H9 (cell line): Measurements from ENCODE around the gene UMPS. TPM values are rescaled to one million over a fixed set of nuclear protein-coding genes. Genes with fewer than 3 reads are reported as not detected.
A peak's percentile ranks its signal among the peaks of the same experiment; 100 is the strongest.

ENCODE experiments used
- DNase-seq: peaks from one replicate; pipeline ENCODE4 v3.0.0-alpha.2; 2017
- H2AFZ ChIP-seq: one replicate; pipeline ENCODE4 v1.6.1; 2013; ENCODE audit warnings: mild to moderate bottlenecking, low read length, control low read depth, moderate library complexity
- H2AK5ac ChIP-seq: 2 replicates; pipeline ENCODE4 v1.6.1; 2013; ENCODE audit warnings: low read length, control low read depth, mixed read lengths; ENCODE audit not compliant: insufficient read length
- H2BK120ac ChIP-seq: one replicate; pipeline ENCODE4 v1.6.1; 2013; ENCODE audit warnings: low read depth, mild to moderate bottlenecking, low read length, control low read depth, inconsistent platforms; ENCODE audit not compliant: poor library complexity, severe bottlenecking
- H2BK12ac ChIP-seq: 2 replicates; pipeline ENCODE4 v1.6.1; 2013; ENCODE audit warnings: low read length, control low read depth, mixed read lengths, low read depth; ENCODE audit not compliant: insufficient read length
- H2BK15ac ChIP-seq: 2 replicates; pipeline ENCODE4 v1.6.1; 2013; ENCODE audit warnings: low read depth, low read length, control low read depth
- H2BK20ac ChIP-seq: one replicate; pipeline ENCODE4 v1.6.1; 2013; ENCODE audit warnings: low read depth, mild to moderate bottlenecking, low read length, control low read depth, inconsistent platforms; ENCODE audit not compliant: poor library complexity, severe bottlenecking
- H2BK5ac ChIP-seq: 2 replicates; pipeline ENCODE4 v1.6.1; 2013; ENCODE audit warnings: low read length, control low read depth, mixed read lengths; ENCODE audit not compliant: insufficient read length
- H3K14ac ChIP-seq: 2 replicates; pipeline ENCODE4 v1.6.1; 2013; ENCODE audit warnings: low read length, control low read depth; ENCODE audit not compliant: insufficient read depth
- H3K18ac ChIP-seq: 2 replicates; pipeline ENCODE4 v1.6.1; 2013; ENCODE audit warnings: low read depth, mild to moderate bottlenecking, mixed read lengths, low read length, control low read depth; ENCODE audit not compliant: insufficient read length
- H3K23ac ChIP-seq: 2 replicates; pipeline ENCODE4 v1.6.1; 2013; ENCODE audit warnings: low read length, control low read depth, mixed read lengths, low read depth; ENCODE audit not compliant: insufficient read length
- H3K23me2 ChIP-seq: 2 replicates; pipeline ENCODE4 v1.6.1; 2013; ENCODE audit warnings: low read depth, mild to moderate bottlenecking, mixed read lengths, low read length, control low read depth; ENCODE audit not compliant: insufficient read length, poor library complexity, severe bottlenecking
- H3K27ac ChIP-seq: 2 replicates; pipeline ENCODE4 v1.5.1; 2013; ENCODE audit warnings: low read length, control low read depth, mixed read lengths, low read depth; ENCODE audit not compliant: insufficient read length
- H3K27me3 ChIP-seq: 2 replicates; pipeline ENCODE4 v1.6.1; 2013; ENCODE audit warnings: low read length, control low read depth, inconsistent platforms; ENCODE audit not compliant: insufficient read depth
- H3K4ac ChIP-seq: 2 replicates; pipeline ENCODE4 v1.6.1; 2013; ENCODE audit warnings: low read depth, mild to moderate bottlenecking, control low read depth, inconsistent platforms, low read length, moderate library complexity
- H3K4me1 ChIP-seq: 2 replicates; pipeline ENCODE4 v1.6.1; 2013; ENCODE audit warnings: low read length, control low read depth, inconsistent platforms; ENCODE audit not compliant: insufficient read depth
- H3K4me2 ChIP-seq: 2 replicates; pipeline ENCODE4 v1.6.1; 2013; ENCODE audit warnings: low read length, control low read depth, mixed read lengths; ENCODE audit not compliant: insufficient read length, insufficient read depth
- H3K56ac ChIP-seq: 2 replicates; pipeline ENCODE4 v1.6.1; 2013; ENCODE audit warnings: low read depth, mild to moderate bottlenecking, mixed read lengths, low read length, control low read depth; ENCODE audit not compliant: insufficient read length
- H3K79me1 ChIP-seq: 2 replicates; pipeline ENCODE4 v1.6.1; 2013; ENCODE audit warnings: low read depth, mild to moderate bottlenecking, moderate library complexity, low read length, control low read depth, inconsistent platforms; ENCODE audit not compliant: insufficient read depth, poor library complexity, severe bottlenecking
- H3K79me2 ChIP-seq: 2 replicates; pipeline ENCODE4 v1.6.1; 2013; ENCODE audit warnings: low read length, control low read depth, inconsistent platforms; ENCODE audit not compliant: insufficient read depth
- H3K9ac ChIP-seq: 2 replicates; pipeline ENCODE4 v1.6.1; 2013; ENCODE audit warnings: low read length, control low read depth, mixed read lengths; ENCODE audit not compliant: insufficient read length; ENCODE audit errors: extremely low read depth
- H3K9me3 ChIP-seq: one replicate; pipeline ENCODE4 v1.6.1; 2013; ENCODE audit warnings: low read depth, low read length, inconsistent platforms; ENCODE audit not compliant: control insufficient read depth
- H3T11ph ChIP-seq: one replicate; pipeline ENCODE4 v1.6.1; 2013; ENCODE audit warnings: mild to moderate bottlenecking, low read length, control low read depth, inconsistent platforms
- H4K20me1 ChIP-seq: one replicate; pipeline ENCODE4 v1.6.1; 2013; ENCODE audit not compliant: control insufficient read depth, insufficient read length, insufficient read depth
- H4K5ac ChIP-seq: 2 replicates; pipeline ENCODE4 v1.6.1; 2013; ENCODE audit warnings: low read depth, mild to moderate bottlenecking, mixed read lengths, low read length, control low read depth; ENCODE audit not compliant: insufficient read length
- H4K8ac ChIP-seq: replicated peaks from 2 replicates; pipeline ENCODE4 v1.6.1; 2013; ENCODE audit warnings: low read length, control low read depth, mixed read lengths, low read depth; ENCODE audit not compliant: insufficient read length
- H4K91ac ChIP-seq: 2 replicates; pipeline ENCODE4 v1.6.1; 2013; ENCODE audit warnings: low read depth, mild to moderate bottlenecking, moderate library complexity, mixed read lengths, low read length, control low read depth; ENCODE audit not compliant: insufficient read length
- H3K27ac Mint-ChIP-seq, 3 experiments: 2 replicates in 2 of 3; 3 replicates in 1 of 3; pipeline ENCODE4 v1.8.0; 2020 to 2021; ENCODE audit warnings: mixed read lengths in 3 of 3, mild to moderate bottlenecking in 1 of 3, moderate library complexity in 1 of 3
- H3K27me3 Mint-ChIP-seq: 2 replicates; pipeline ENCODE4 v1.8.0; 2021; ENCODE audit warnings: low read depth, mild to moderate bottlenecking, moderate library complexity, mixed read lengths
- H3K36me3 Mint-ChIP-seq, 3 experiments: 2 replicates in 2 of 3; 3 replicates in 1 of 3; pipeline ENCODE4 v1.8.0; 2020 to 2021; ENCODE audit warnings: low read depth in 3 of 3, mixed read lengths in 3 of 3; ENCODE audit not compliant: insufficient read depth in 1 of 3
- H3K4me1 Mint-ChIP-seq, 2 experiments: 2 replicates each; pipeline ENCODE4 v1.8.0; 2020; ENCODE audit warnings: mixed read lengths in 2 of 2
- H3K4me3 Mint-ChIP-seq, 2 experiments: 2 replicates in 1 of 2; 3 replicates in 1 of 2; pipeline ENCODE4 v1.8.0; 2020 to 2021; ENCODE audit warnings: mild to moderate bottlenecking in 2 of 2, mixed read lengths in 2 of 2, moderate library complexity in 1 of 2
- H3K9me3 Mint-ChIP-seq, 2 experiments: 2 replicates in 1 of 2; 3 replicates in 1 of 2; pipeline ENCODE4 v1.8.0; 2020; ENCODE audit warnings: mild to moderate bottlenecking in 2 of 2, mixed read lengths in 2 of 2, moderate library complexity in 1 of 2
- CTCF ChIP-seq: fragments of 200-600 bp; sonication (generic); conservative IDR thresholded peaks from 3 replicates; pipeline ENCODE4 v1.8.0; 2021; ENCODE audit warnings: antibody characterized with exemption, mild to moderate bottlenecking
- WGBS: extraction: QIAGEN DNeasy Blood & Tissue Kit; methylation state at CpG from one replicate; pipeline ENCODE4 v1.1.7; 2013; ENCODE audit warnings: missing lambda C conversion rate, low lambda C conversion rate, mixed read lengths; ENCODE audit not compliant: insufficient read length; ENCODE audit errors: extremely low coverage; 5-methylcytosine and 5-hydroxymethylcytosine counted together
- total RNA-seq: library from RNA; stranded (reverse); gene quantifications from 2 replicates; pipeline ENCODE4 v1.2.1, GENCODE V29; 2021

Gene UMPS
- total RNA-seq, 1 experiment from 2014 or later = 65.4 TPM

GRCh38 chr3:124770336-124771082 is 40.3 kb downstream of the UMPS start:
- H3K4me3 Mint-ChIP-seq = no peak overlapping the region
- DNase-seq = no peak

More at GRCh38 chr3:124770336-124771082, 40.3 kb downstream of the UMPS start:
- no peak overlapping the region for H3K18ac ChIP-seq
- H2AK5ac ChIP-seq = no peak overlapping the region
- Mint-ChIP-seq H3K27ac (peak overlapping the region; percentile 48 to 77 (median 53); a peak in 4 of 7 replicates), H3K4me1 (peaks cover 22 to 26% of the 10 kb centered on the region in 2 experiments), H3K9me3 (peaks cover 0 to 3% of the 10 kb centered on the region in 2 experiments; a peak in 1 of 5 replicates), H3K27me3 (no peaks in the 10 kb centered on the region), H3K36me3 (peaks cover 43 to 91% (median 59%) of the 10 kb centered on the region in 3 experiments; a peak in 6 of 7 replicates)
- no peak overlapping the region for H3K4ac ChIP-seq
- H3T11ph ChIP-seq = no peak overlapping the region
- H3K4me2 ChIP-seq = no peak overlapping the region
- H2BK20ac ChIP-seq = no peak overlapping the region
- H3K9me3 ChIP-seq = no peaks in the 10 kb centered on the region
- no peak overlapping the region for H3K23ac ChIP-seq
- H2BK120ac ChIP-seq = no peak overlapping the region
- no peak overlapping the region for H2BK15ac ChIP-seq
- TF ChIP-seq CTCF = no peak
- H4K8ac ChIP-seq = no peak overlapping the region
- H3K27me3 ChIP-seq = no peaks in the 10 kb centered on the region
- no peak overlapping the region for H3K56ac ChIP-seq
- H2BK5ac ChIP-seq = no peak overlapping the region
- no peak overlapping the region for H2AFZ ChIP-seq
- WGBS = no CpG with 5 or more reads among the region's 10 CpGs
- peaks cover 7% of the 10 kb centered on the region; the same call in 1 of the 2 replicates for H3K4me1 ChIP-seq
- H4K5ac ChIP-seq = no peak overlapping the region
- no peak overlapping the region for H3K14ac ChIP-seq
- H3K79me1 ChIP-seq = no peaks in the 10 kb centered on the region
- no peak overlapping the region for H3K27ac ChIP-seq
- no peak overlapping the region for H4K91ac ChIP-seq
- no peaks in the 10 kb centered on the region for H3K23me2 ChIP-seq
- no peaks in the 10 kb centered on the region for H4K20me1 ChIP-seq
- no peak overlapping the region for H2BK12ac ChIP-seq
- H3K9ac ChIP-seq = no peak overlapping the region
- no peaks in the 10 kb centered on the region for H3K79me2 ChIP-seq
